ENCODE results near the gene RNF43. TPM values are rescaled to one million over a fixed set of nuclear protein-coding genes. Genes with fewer than 3 reads are reported as not detected.
A peak's percentile ranks its signal among the peaks of the same experiment; 100 is the strongest.

RNF43 gene
- total and polyA plus RNA-seq, 2 of the 13 experiments (the other 11 are each of a cell fraction or from before 2014, with no cell fraction given), result 31.0 to 53.4 TPM

GRCh38 chr17:58417300-58418092, at the start of gene RNF43 (continued):
- TF ChIP-seq HMGXB4 (CRISPR knock-in tag; IDR thresholded peaks at IDR 0.05; ENCODE audit: borderline replicate concordance in 1 of 2, low read depth in 1 of 2), result peak; percentile 88 to 96; a peak in 3 of 4 replicates
- TF ChIP-seq TOE1 (CRISPR knock-in tag; IDR thresholded peaks at IDR 0.05), result peak; percentile 79; the same call in 1 of the 2 replicates
- peak; percentile 76; the same call in 1 of the 2 replicates for TF ChIP-seq ZNF780A (CRISPR knock-in tag; IDR thresholded peaks at IDR 0.05)
- peak; percentile 51; the same call in 1 of the 2 replicates for TF ChIP-seq LCORL (IDR thresholded peaks at IDR 0.05)
- TF ChIP-seq LCORL (CRISPR knock-in tag; IDR thresholded peaks at IDR 0.05), result peak; percentile 95
- TF ChIP-seq JUN (CRISPR knock-in tag; IDR thresholded peaks at IDR 0.05), result 0 out of 2 replicates have a peak, but pooled peaks have one; percentile 73
- peak; percentile 95 for TF ChIP-seq ARID3A (IDR thresholded peaks at IDR 0.05; ENCODE audit: low read depth, low read length)
- TF ChIP-seq SOX5 (CRISPR knock-in tag; IDR thresholded peaks at IDR 0.05; ENCODE audit: borderline replicate concordance), result peak; percentile 84
- no peak for TF ChIP-seq ZNF256 (CRISPR knock-in tag; conservative IDR thresholded peaks at IDR 0.05)
- peak; percentile 40; the same call in 1 of the 2 replicates for TF ChIP-seq GTF3A (CRISPR knock-in tag; conservative IDR thresholded peaks at IDR 0.05)
- peak; percentile 80 for TF ChIP-seq FOXK2 (IDR thresholded peaks at IDR 0.05)
- peak; percentile 73; the same call in 1 of the 2 replicates for TF ChIP-seq SP4 (CRISPR knock-in tag; IDR thresholded peaks at IDR 0.05)
- TF ChIP-seq ZNF446 (CRISPR knock-in tag; IDR thresholded peaks at IDR 0.05), result no peak
- no peak for TF ChIP-seq ZNF282 (IDR thresholded peaks at IDR 0.05; ENCODE audit: partially characterized antibody)
- no peak for TF ChIP-seq HNRNPL (IDR thresholded peaks at IDR 0.05; ENCODE audit: low read depth, low read length)
- TF ChIP-seq ZNF574 (CRISPR knock-in tag; IDR thresholded peaks at IDR 0.05), result peak; percentile 87
- TF ChIP-seq ZSCAN22 (CRISPR knock-in tag; IDR thresholded peaks at IDR 0.05), result no peak
- TF ChIP-seq MYNN (CRISPR knock-in tag; IDR thresholded peaks at IDR 0.05; ENCODE audit: low read depth), result peak; percentile 68; the same call in 1 of the 2 replicates
- peak; percentile 73 for TF ChIP-seq ASH2L (IDR thresholded peaks at IDR 0.05; ENCODE audit: insufficient read length, low read depth, low read length)
- TF ChIP-seq KDM4B (CRISPR knock-in tag; IDR thresholded peaks at IDR 0.05), result peak; percentile 85
